ENCODE data around the gene MARK4. TPM values are rescaled to one million over a fixed set of nuclear protein-coding genes. Genes with fewer than 3 reads are reported as not detected.

Gene MARK4
- total RNA-seq: 61.0 TPM
- 1 to 10 TPM in 2 of 4 donors, under 1 TPM in 2; 0.38 to 1.6 (median 0.85) TPM for polyA plus RNA-seq

GRCh38 chr19:45250832-45251451, at the start of gene MARK4:
TSS of gene MARK4 (plus strand) at chr19:45251271. CDS start at chr19:45251589, 318 bp downstream.
- no peaks in the 10 kb centered on the region for H3K9me3 ChIP-seq (ENCODE audit: control insufficient read depth in 2 of 2, low read length in 2 of 2)
- ATAC-seq (ENCODE audit: low read depth in 2 of 2) (peak; percentile 64 to 71), DNase-seq (peak; percentile 50 to 73 (median 55))
- peak within 1 kb of the TSS; percentile 41 for H3K27ac ChIP-seq (ENCODE audit: insufficient read depth, low read length, poor library complexity, severe bottlenecking)
- peaks cover 44% of the 10 kb centered on the region for H3K4me1 ChIP-seq (ENCODE audit: control insufficient read depth, insufficient read depth, low read length, poor library complexity, severe bottlenecking)
- H3K27me3 ChIP-seq (ENCODE audit: control insufficient read depth, insufficient read depth, low read length): no peaks in the 10 kb centered on the region
- Mint-ChIP-seq H3K27ac (peak within 1 kb of the TSS; percentile 89 to 96 (median 94)), H3K9me3 (no peaks in the 10 kb centered on the region), H3K4me1 (peaks cover 7 to 45% (median 26%) of the 10 kb centered on the region in 4 donors), H3K36me3 (no peaks in the 10 kb centered on the region), H3K27me3 (peaks cover 14% of the 10 kb centered on the region), H3K4me3 (peak within 1 kb of the TSS; percentile 94 to 98 (median 98))
- H3K4me3 ChIP-seq (ENCODE audit: low read depth, low read length): peak within 1 kb of the TSS; percentile 84
- no peaks in the 10 kb centered on the region for H3K36me3 ChIP-seq (ENCODE audit: control insufficient read depth, insufficient read depth, low read length)

DNA sequence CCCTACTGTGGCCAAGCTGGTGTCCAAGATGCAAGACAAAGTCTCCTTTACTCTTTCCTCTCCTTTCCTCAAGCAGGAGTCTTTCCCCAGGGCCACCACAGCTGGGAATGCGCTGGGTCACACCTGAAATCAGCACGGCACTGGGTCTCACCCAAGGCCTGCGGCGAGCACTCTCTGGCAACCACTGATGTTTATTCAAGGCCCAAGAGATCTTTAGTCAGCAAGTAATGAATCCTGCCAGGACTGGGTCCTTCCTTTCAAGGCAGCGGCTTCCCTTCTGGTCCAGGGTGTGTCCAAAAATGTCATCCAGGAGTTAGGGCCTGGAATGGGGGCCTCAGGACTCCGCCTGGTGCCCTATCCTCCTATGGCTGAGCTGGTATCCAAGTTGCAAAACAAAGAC, 48.4 kb upstream of the MARK4 start:
- ATAC-seq (ENCODE audit: low read depth in 2 of 2) (no peak), DNase-seq (no peak)
- no peak overlapping the region for H3K4me3 Mint-ChIP-seq
- H3K4me1 Mint-ChIP-seq: no peaks in the 10 kb centered on the region
- H3K4me1 ChIP-seq (ENCODE audit: control insufficient read depth, insufficient read depth, low read length, poor library complexity, severe bottlenecking): no peaks in the 10 kb centered on the region
- no peaks in the 10 kb centered on the region for H3K27me3 Mint-ChIP-seq
- no peaks in the 10 kb centered on the region for H3K27me3 ChIP-seq (ENCODE audit: control insufficient read depth, insufficient read depth, low read length)
- no peak overlapping the region for H3K27ac ChIP-seq (ENCODE audit: insufficient read depth, low read length, poor library complexity, severe bottlenecking)
- no peaks in the 10 kb centered on the region for H3K36me3 Mint-ChIP-seq
- H3K27ac Mint-ChIP-seq: peak overlapping the region in 1 of 3 donors; percentile 14
- H3K36me3 ChIP-seq (ENCODE audit: control insufficient read depth, insufficient read depth, low read length): no peaks in the 10 kb centered on the region
- no peaks in the 10 kb centered on the region for H3K9me3 ChIP-seq (ENCODE audit: control insufficient read depth in 2 of 2, low read length in 2 of 2)
- H3K4me3 ChIP-seq (ENCODE audit: low read depth, low read length): no peak overlapping the region
- peaks cover 0 to 1% (median 0%) of the 10 kb centered on the region in 7 donors for H3K9me3 Mint-ChIP-seq

GRCh38 chr19:45205810-45206209, 45.3 kb upstream of the MARK4 start:
- Histone ChIP-seq H3K9me3 (ENCODE audit: control insufficient read depth in 2 of 2, low read length in 2 of 2) (no peaks in the 10 kb centered on the region), H3K4me3 (ENCODE audit: low read depth, low read length) (no peak overlapping the region), H3K27me3 (ENCODE audit: control insufficient read depth, insufficient read depth, low read length) (no peaks in the 10 kb centered on the region), H3K4me1 (ENCODE audit: control insufficient read depth, insufficient read depth, low read length, poor library complexity, severe bottlenecking) (no peaks in the 10 kb centered on the region), H3K36me3 (ENCODE audit: control insufficient read depth, insufficient read depth, low read length) (no peaks in the 10 kb centered on the region), H3K27ac (ENCODE audit: insufficient read depth, low read length, poor library complexity, severe bottlenecking) (no peak overlapping the region)
- Mint-ChIP-seq H3K36me3 (no peaks in the 10 kb centered on the region), H3K4me1 (peaks cover 0 to 2% (median 0%) of the 10 kb centered on the region in 4 donors), H3K4me3 (no peak overlapping the region), H3K9me3 (peaks cover 0 to 1% (median 0%) of the 10 kb centered on the region in 7 donors), H3K27me3 (peaks cover 5% of the 10 kb centered on the region), H3K27ac (no peak overlapping the region)
- no peak for DNase-seq
- ATAC-seq (ENCODE audit: low read depth in 2 of 2): no peak

DNA sequence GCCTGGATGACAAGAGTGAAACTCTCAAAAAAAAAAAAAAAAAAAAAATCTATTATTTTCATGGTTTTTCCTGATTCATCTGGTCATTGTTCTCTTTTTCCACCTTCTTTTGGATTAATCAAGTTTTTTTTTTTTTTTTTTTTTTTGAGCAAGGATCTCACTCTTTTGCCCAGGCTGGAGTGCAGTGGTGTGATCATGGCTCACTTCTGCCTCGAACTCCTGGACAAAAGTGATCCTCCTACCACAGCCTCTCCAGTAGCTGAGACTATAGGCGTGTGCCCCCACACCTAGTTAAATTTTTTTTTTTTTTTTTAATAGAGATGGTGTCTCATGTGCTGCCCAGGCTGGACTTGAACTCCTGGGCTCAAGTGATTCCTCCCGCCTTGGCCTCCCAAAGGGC, 44.7 kb upstream of the MARK4 start:
- peaks cover 0 to 1% (median 0%) of the 10 kb centered on the region in 7 donors for H3K9me3 Mint-ChIP-seq
- no peaks in the 10 kb centered on the region for H3K27me3 ChIP-seq (ENCODE audit: control insufficient read depth, insufficient read depth, low read length)
- H3K4me3 Mint-ChIP-seq: no peak overlapping the region
- peaks cover 6% of the 10 kb centered on the region for H3K27me3 Mint-ChIP-seq
- no peaks in the 10 kb centered on the region for H3K36me3 Mint-ChIP-seq
- H3K9me3 ChIP-seq (ENCODE audit: control insufficient read depth in 2 of 2, low read length in 2 of 2): no peaks in the 10 kb centered on the region
- DNase-seq (no peak), ATAC-seq (ENCODE audit: low read depth in 2 of 2) (no peak)
- H3K36me3 ChIP-seq (ENCODE audit: control insufficient read depth, insufficient read depth, low read length): no peaks in the 10 kb centered on the region
- no peak overlapping the region for H3K27ac Mint-ChIP-seq
- no peak overlapping the region for H3K4me3 ChIP-seq (ENCODE audit: low read depth, low read length)
- H3K4me1 ChIP-seq (ENCODE audit: control insufficient read depth, insufficient read depth, low read length, poor library complexity, severe bottlenecking): no peaks in the 10 kb centered on the region
- no peak overlapping the region for H3K27ac ChIP-seq (ENCODE audit: insufficient read depth, low read length, poor library complexity, severe bottlenecking)
- peaks cover 0 to 2% (median 0%) of the 10 kb centered on the region in 4 donors for H3K4me1 Mint-ChIP-seq

DNA sequence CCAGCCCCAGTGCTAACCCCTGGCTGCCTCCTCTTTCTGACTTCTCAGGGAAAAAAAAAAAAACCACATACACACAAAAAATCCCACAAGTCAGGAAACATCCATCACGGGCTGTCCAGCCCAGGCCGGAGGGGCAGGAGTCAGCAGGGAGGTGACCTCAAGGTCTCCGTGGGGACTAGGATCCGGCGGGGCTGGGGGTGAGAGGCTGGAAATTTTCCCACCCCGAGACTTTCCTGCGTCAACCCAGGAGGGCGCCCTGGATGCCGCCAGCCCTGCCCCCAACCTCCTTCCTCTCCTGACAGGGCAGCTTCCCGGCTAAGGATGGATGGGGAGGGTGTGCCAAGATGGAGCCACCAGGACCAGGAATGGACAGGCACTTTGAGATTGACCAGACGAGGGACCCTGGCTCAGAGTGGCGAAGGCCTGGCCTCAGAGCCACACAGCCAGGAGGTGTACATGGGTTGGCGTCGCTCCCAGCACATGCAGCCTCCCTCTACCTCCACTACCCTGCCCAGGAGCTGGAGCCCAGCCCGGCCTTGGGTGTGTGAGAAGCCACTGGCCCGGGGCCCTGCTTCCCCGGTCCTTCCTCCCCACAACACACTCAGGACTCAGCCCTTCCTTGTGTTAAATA, 39.2 kb upstream of the MARK4 start:
- Mint-ChIP-seq H3K4me3 (no peak overlapping the region), H3K4me1 (peaks cover 0 to 2% (median under 1%) of the 10 kb centered on the region in 4 donors), H3K27ac (no peak overlapping the region), H3K27me3 (peaks cover 29% of the 10 kb centered on the region), H3K9me3 (no peaks in the 10 kb centered on the region), H3K36me3 (no peaks in the 10 kb centered on the region)
- H3K9me3 ChIP-seq (ENCODE audit: control insufficient read depth in 2 of 2, low read length in 2 of 2): no peaks in the 10 kb centered on the region
- H3K27me3 ChIP-seq (ENCODE audit: control insufficient read depth, insufficient read depth, low read length): peaks cover 2% of the 10 kb centered on the region
- DNase-seq (no peak), ATAC-seq (ENCODE audit: low read depth in 2 of 2) (no peak)
- H3K4me3 ChIP-seq (ENCODE audit: low read depth, low read length): no peak overlapping the region
- no peaks in the 10 kb centered on the region for H3K36me3 ChIP-seq (ENCODE audit: control insufficient read depth, insufficient read depth, low read length)
- H3K27ac ChIP-seq (ENCODE audit: insufficient read depth, low read length, poor library complexity, severe bottlenecking): no peak overlapping the region
- no peaks in the 10 kb centered on the region for H3K4me1 ChIP-seq (ENCODE audit: control insufficient read depth, insufficient read depth, low read length, poor library complexity, severe bottlenecking)

DNA sequence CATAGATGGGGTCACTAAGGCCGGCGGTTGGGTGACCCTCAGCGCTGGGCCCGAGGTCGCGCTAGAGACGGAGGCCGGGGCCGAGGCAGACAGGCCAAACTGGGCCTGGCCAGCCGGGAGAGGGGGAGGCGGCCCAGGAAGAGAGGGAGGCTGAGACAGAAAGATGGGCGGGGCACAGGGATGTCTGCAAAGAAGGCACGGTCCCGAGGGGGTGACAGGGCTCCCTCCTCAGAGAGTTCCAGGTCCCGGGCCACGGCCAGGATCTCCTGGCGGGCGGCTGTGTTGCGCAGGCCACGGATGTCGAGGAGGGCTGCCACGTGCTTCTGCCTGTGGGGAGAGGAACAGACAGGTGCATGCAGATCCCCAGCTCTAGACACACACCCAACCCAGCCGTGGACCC, 38.0 kb upstream of the MARK4 start:
- Mint-ChIP-seq H3K27ac (no peak overlapping the region), H3K4me1 (peaks cover 0 to 2% (median under 1%) of the 10 kb centered on the region in 4 donors), H3K27me3 (peaks cover 34% of the 10 kb centered on the region), H3K4me3 (no peak overlapping the region), H3K36me3 (no peaks in the 10 kb centered on the region), H3K9me3 (no peaks in the 10 kb centered on the region)
- Histone ChIP-seq H3K4me3 (ENCODE audit: low read depth, low read length) (no peak overlapping the region), H3K4me1 (ENCODE audit: control insufficient read depth, insufficient read depth, low read length, poor library complexity, severe bottlenecking) (no peaks in the 10 kb centered on the region), H3K36me3 (ENCODE audit: control insufficient read depth, insufficient read depth, low read length) (no peaks in the 10 kb centered on the region), H3K27me3 (ENCODE audit: control insufficient read depth, insufficient read depth, low read length) (peaks cover 5% of the 10 kb centered on the region), H3K27ac (ENCODE audit: insufficient read depth, low read length, poor library complexity, severe bottlenecking) (no peak overlapping the region), H3K9me3 (ENCODE audit: control insufficient read depth in 2 of 2, low read length in 2 of 2) (no peaks in the 10 kb centered on the region)
- no peak for ATAC-seq (ENCODE audit: low read depth in 2 of 2)
- DNase-seq: no peak

DNA sequence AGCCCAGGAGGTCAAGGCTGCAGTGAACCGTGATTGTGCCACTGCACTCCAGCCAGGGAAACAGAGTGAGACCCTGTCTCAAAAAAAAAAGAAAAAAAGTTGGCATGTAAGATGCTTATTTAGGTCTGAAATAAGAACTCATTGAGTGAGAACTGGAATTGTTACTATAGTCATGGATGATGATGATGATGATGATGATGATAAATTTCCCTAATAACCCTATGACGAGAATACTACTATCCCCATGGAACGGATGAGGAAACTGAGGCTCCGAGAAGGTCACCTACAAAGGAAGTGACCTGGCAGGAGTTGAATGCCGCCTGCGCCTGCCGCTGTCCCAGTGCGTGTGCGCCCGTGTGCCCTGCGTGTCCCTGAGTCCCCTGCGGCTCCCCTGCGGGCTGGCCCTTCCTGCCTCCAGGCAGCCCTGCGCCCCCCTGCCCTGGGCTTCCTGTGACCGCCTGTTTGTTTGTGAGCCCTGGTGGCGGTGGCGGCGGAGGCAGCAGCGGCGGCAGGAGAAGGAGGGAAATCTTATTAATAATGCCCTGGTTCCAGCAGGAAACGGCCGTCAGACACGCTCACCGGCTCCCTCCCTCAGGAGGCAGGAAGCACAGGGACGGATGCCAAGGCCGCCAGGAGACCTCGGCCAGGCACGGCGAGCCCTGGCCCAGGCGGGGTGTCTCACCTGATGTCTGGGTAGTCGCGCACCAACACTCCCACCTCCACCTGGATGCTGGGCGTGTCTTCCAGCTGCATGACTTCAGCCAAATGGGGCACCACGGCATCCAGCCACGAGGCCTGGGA, 35.5 kb upstream of the MARK4 start:
- no peak overlapping the region for H3K4me3 Mint-ChIP-seq
- no peak overlapping the region for H3K27ac Mint-ChIP-seq
- Histone ChIP-seq H3K27me3 (ENCODE audit: control insufficient read depth, insufficient read depth, low read length) (peaks cover 7% of the 10 kb centered on the region), H3K4me1 (ENCODE audit: control insufficient read depth, insufficient read depth, low read length, poor library complexity, severe bottlenecking) (no peaks in the 10 kb centered on the region), H3K36me3 (ENCODE audit: control insufficient read depth, insufficient read depth, low read length) (no peaks in the 10 kb centered on the region), H3K27ac (ENCODE audit: insufficient read depth, low read length, poor library complexity, severe bottlenecking) (no peak overlapping the region), H3K4me3 (ENCODE audit: low read depth, low read length) (no peak overlapping the region), H3K9me3 (ENCODE audit: control insufficient read depth in 2 of 2, low read length in 2 of 2) (no peaks in the 10 kb centered on the region)
- DNase-seq: no peak
- H3K4me1 Mint-ChIP-seq: peaks cover 0 to 1% (median 0%) of the 10 kb centered on the region in 4 donors
- peaks cover 0 to 2% (median 0%) of the 10 kb centered on the region in 7 donors for H3K9me3 Mint-ChIP-seq
- H3K27me3 Mint-ChIP-seq: peaks cover 46% of the 10 kb centered on the region
- ATAC-seq (ENCODE audit: low read depth in 2 of 2): no peak
- no peaks in the 10 kb centered on the region for H3K36me3 Mint-ChIP-seq

All from CD4-positive, CD25-positive, alpha-beta regulatory T cell (primary cell).